AG04449 (cell line): ENCODE data around the gene TUBB4A.

Experiments used
- CTCF ChIA-PET: fragments of 350-600 bp; formaldehyde crosslinking; extraction: SDS; loops from one replicate; lab custom pipeline; 2021; ENCODE audit warnings: antibody characterized with exemption; lab: Yijun Ruan, JAX
- POLR2A ChIA-PET: fragments of 400-600, 350-600 bp; formaldehyde crosslinking; extraction: SDS; loops from one replicate; lab custom pipeline; 2020; ENCODE audit warnings: antibody characterized with exemption, inconsistent platforms; lab: Yijun Ruan, JAX
- DNase-seq: peaks from one replicate; pipeline ENCODE4 v3.0.0-alpha.2; 2010; ENCODE audit warnings: low read depth, low spot score
- H3K4me3 ChIP-seq: 2 replicates; pipeline ENCODE4 v1.5.1; 2011; ENCODE audit warnings: low read depth, mild to moderate bottlenecking, control low read depth, low read length
- CTCF ChIP-seq: IDR thresholded peaks from one replicate; pipeline ENCODE4 v1.5.1; 2011; ENCODE audit warnings: mild to moderate bottlenecking, moderate library complexity, low read length, control low read depth, inconsistent platforms; ENCODE audit not compliant: insufficient read depth; ENCODE audit errors: missing control alignments

TUBB4A gene

GRCh38 chr19:6535558-6536137, 33.5 kb upstream of the TUBB4A start:
- H3K4me3 ChIP-seq: no peak overlapping the region
- ChIA-PET POLR2A (no interaction called here), CTCF (no interaction called here)
- no peak for TF ChIP-seq CTCF
- no peak for DNase-seq

DNA sequence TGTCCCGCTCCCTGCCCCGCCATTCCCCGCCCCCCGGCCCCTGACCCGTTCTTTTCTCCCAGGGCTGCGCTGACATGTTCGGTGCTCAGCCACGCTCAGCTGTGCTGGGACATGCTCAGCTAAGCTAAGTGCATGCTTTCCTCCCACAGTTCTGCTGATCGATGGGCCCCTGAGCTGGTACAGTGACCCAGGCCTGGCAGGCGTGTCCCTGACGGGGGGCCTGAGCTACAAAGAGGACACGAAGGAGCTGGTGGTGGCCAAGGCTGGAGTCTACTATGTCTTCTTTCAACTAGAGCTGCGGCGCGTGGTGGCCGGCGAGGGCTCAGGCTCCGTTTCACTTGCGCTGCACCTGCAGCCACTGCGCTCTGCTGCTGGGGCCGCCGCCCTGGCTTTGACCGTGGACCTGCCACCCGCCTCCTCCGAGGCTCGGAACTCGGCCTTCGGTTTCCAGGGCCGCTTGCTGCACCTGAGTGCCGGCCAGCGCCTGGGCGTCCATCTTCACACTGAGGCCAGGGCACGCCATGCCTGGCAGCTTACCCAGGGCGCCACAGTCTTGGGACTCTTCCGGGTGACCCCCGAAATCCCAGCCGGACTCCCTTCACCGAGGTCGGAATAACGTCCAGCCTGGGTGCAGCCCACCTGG, 32.5 kb upstream of the TUBB4A start:
- no peak for TF ChIP-seq CTCF
- CTCF ChIA-PET: interaction anchor here (1.3 kb wide), 1 partner anchor 18 kb away, joined by 4 read pairs; no protein-coding TSS in a partner anchor
- H3K4me3 ChIP-seq: no peak overlapping the region
- POLR2A ChIA-PET: no interaction called here
- DNase-seq: no peak

DNA sequence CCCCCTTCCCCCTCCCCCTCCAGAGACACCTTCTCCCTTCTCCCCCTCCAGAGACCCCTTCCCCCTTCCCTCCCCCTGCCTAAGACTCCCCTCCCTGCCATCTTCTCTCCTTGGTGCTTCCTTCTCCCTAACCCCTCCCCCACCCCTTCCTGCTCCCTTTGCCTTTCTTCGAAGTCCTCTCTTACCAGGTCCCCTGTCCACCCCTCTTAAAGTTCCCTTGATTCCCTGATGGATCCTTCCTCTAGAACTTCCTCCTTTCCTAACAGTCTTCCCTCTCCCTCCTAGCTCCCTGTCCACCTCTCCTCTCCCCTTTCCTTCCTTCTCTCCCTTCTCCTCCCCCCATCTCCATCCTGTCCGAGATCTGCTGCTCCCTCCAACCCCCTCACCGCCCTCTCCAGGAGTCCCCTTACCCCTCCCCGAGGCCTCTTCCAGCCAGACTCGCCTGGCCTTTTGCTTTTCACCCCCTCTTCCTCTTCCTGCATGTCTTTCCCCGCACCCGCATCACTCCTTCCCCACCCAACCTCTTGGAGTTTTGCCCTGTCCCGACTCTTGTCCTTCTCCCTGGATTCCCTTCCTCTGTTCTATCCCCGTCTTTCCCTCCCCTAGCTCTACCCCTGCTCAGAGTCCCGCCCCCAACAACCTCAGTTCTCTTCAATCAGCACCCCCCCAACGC, 31.8 kb upstream of the TUBB4A start:
- TF ChIP-seq CTCF: no peak
- POLR2A ChIA-PET: no interaction called here
- DNase-seq: no peak
- no peak overlapping the region for H3K4me3 ChIP-seq
- CTCF ChIA-PET: interaction anchor here (1.1 to 1.3 kb wide), 2 partner anchors 13 to 17 kb away, joined by 3 to 4 read pairs; no protein-coding TSS in a partner anchor

- POLR2A ChIA-PET: no interaction called here
- H3K4me3 ChIP-seq: no peak overlapping the region
- no peak for DNase-seq
- TF ChIP-seq CTCF: no peak
- CTCF ChIA-PET: interaction anchor here (1.1 kb wide), 1 partner anchor 13 kb away, joined by 3 read pairs; no protein-coding TSS in a partner anchor
Measured at GRCh38 chr19:6533000-6533328, 30.9 kb upstream of the TUBB4A start.

DNA sequence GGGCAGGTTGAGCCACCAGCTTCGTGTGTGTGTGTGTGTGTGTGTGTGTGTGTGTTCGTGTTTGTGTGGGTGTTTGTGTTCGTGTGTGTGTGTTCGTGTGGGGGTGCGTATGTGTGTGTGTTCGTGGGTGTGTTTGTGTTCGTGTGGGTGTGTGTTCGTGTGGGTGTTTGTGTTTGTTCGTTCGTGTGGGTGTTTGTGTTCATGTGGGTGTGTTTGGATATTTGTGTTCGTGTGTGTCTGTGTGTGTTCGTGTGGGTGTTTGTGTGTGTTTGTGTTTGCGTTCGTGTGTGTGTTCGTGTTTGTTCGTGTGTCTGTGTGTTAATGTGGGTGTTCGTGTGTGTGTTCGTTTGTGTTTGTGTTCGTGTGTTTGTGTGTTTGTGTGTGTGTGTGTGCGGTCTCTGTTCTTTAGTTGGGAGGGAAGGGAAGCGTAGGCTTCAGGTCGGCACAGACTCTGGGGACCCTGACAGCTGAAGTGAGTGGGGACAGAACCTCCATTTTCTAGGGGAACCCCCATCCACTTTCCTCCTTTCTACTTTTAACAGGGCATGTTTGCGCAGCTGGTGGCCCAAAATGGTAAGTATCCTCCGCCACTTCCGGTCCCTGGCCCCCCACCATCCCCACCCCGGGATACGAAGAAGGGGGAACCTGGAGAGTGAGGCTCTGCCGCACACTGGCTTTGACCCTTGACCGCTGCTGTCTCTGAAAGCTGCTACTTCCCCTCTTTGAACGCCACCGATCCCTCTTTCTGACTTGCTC, 30.3 kb upstream of the TUBB4A start:
- H3K4me3 ChIP-seq: no peak overlapping the region
- DNase-seq: no peak
- CTCF ChIA-PET: no interaction called here
- TF ChIP-seq CTCF: no peak
- POLR2A ChIA-PET: no interaction called here

DNA sequence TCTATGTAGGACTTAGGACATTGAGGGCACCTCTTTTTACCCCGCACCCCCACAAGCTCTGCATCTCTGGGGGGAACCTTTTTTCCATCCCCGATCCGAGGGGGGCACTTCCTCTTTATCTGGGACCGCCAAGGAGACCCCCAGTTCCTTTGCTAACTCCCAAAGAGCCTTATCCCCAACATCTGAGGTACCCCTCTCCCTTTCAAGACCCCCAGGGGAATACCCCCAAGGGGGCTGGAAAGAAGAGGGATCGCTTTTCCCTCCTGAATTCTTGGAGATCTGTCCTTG, 29.8 kb upstream of the TUBB4A start:
- CTCF ChIA-PET: no interaction called here
- no peak overlapping the region for H3K4me3 ChIP-seq
- no peak for DNase-seq
- TF ChIP-seq CTCF: no peak
- POLR2A ChIA-PET: no interaction called here
